Ishikawa (cell line): Measurements from ENCODE around the gene C3orf52.

Experiments
- EP300 ChIP-seq: IDR thresholded peaks from 2 replicates; pipeline ENCODE4 v1.6.1; 2012; ENCODE audit warnings: borderline replicate concordance
- MAX ChIP-seq: IDR thresholded peaks from 2 replicates; pipeline ENCODE4 v1.6.1; 2012
- TCF12 ChIP-seq: IDR thresholded peaks from 2 replicates; pipeline ENCODE4 v1.6.1; 2012; ENCODE audit warnings: low read depth
- TEAD4 ChIP-seq: IDR thresholded peaks from 2 replicates; pipeline ENCODE4 v1.6.1; 2012
- YY1 ChIP-seq: IDR thresholded peaks from 2 replicates; pipeline ENCODE4 v1.6.1; 2012; ENCODE audit warnings: low read depth

- TF ChIP-seq TEAD4 (no peak), EP300 (no peak), TCF12 (no peak), YY1 (no peak), MAX (no peak)
These were observed 34.0 kb downstream of the C3orf52 start for GRCh38 chr3:112119962-112120836.
